Smooth muscle cell of the brain vasculature (primary cell): Measurements from ENCODE around the gene EXOC4.

Experiments used
- DNase-seq: peaks from one replicate; pipeline ENCODE4 v3.0.0-alpha.2; 2012; ENCODE audit warnings: low read depth, low spot score

Gene EXOC4

GRCh38 chr7:133489906-133490305 is 237.0 kb downstream of the EXOC4 start:
- DNase-seq = no peak

- no peak for DNase-seq
These were observed 238.4 kb downstream of the EXOC4 start for GRCh38 chr7:133491201-133491691.

GRCh38 chr7:133491846-133492652 is 239.2 kb downstream of the EXOC4 start:
- DNase-seq = no peak

DNA sequence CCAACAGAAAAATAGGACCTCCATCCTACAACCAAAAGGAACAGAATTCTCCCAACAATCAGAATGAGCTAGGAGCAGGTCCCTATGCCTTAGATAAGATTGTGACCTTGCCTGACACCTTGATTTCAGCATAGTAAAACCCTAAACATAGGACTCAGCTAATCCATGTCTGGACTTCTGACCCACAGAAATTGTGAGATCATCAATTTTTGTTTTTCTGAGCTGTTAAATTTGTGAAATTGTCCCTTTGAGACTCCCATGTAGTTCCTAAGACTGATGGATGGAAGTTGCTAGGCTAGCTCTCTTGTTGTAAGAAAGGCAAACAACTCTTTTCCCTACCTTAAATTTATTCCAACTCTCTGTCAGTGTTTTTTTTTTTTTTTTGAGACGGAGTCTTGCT is 244.2 kb downstream of the EXOC4 start:
- no peak for DNase-seq

DNA sequence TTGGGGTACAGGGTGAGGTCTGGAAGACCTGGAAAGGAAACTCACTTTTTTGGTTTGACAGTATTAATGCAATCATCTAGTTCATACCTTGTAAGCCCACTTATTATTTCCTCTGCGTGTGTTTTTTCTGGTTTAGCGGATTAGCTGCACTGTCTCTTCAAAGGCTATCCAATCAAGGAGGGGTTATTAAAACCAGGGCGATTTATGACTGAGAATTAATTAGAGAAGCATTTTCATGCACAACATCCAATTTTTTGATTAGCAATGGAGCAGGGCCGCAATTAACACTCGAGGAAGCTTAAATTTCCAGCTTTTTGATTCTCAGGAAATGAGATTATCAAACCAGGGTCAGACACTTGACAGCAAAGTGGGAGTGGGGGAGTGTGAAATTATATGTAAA is 248.9 kb downstream of the EXOC4 start:
- DNase-seq = no peak

- no peak for DNase-seq
These were observed 249.6 kb downstream of the EXOC4 start for GRCh38 chr7:133502498-133502897.

GRCh38 chr7:133502972-133503371 is 250.1 kb downstream of the EXOC4 start:
- no peak for DNase-seq

GRCh38 chr7:133504825-133505224 is 251.9 kb downstream of the EXOC4 start:
- DNase-seq = no peak

- no peak for DNase-seq
These were observed 256.9 kb downstream of the EXOC4 start for GRCh38 chr7:133509822-133510221.

- DNase-seq = no peak
These were observed 257.6 kb downstream of the EXOC4 start for GRCh38 chr7:133510326-133511055.

GRCh38 chr7:133511252-133511651 is 258.4 kb downstream of the EXOC4 start:
- no peak for DNase-seq

DNA sequence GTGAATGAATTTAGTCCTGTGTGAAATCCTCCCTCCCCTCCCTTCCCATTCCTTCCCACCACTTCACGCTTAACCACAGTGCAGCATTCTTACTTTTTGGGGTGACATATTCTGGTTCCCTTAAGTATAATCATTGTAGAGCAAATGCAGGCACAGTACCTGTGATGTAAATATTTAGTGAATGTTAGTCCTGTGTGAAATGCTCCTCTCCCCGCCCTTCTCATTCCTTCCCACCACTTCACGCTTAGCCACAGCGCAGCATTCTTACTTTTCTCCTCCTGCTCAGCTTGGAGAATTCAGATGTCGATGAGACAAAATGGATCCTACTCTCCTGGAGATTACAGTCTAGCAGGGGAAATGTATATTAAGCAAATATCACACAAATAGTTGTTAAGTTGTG is 258.8 kb downstream of the EXOC4 start:
- no peak for DNase-seq

GRCh38 chr7:133512560-133512959 is 259.7 kb downstream of the EXOC4 start:
- DNase-seq = peak; percentile 58

DNA sequence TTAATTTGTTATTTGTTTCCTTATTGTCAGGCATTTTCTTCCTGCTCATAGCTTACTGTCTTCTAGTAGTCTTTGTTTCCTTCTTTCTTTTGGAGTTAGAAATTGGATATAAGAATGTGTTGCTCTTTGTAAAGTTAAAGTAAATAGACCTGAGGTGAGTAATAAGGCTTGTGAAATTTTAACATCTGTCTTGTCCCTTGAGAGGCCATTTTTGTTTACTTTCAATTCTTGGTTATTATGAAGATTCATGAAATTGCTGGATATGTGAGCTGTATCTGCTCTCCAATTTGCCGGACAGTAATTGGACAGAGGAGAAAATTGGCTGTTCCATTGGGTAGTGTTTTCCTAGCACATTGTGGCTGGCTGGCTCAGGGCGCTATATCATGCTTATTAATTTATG is 260.7 kb downstream of the EXOC4 start:
- peak; percentile 36 for DNase-seq

DNA sequence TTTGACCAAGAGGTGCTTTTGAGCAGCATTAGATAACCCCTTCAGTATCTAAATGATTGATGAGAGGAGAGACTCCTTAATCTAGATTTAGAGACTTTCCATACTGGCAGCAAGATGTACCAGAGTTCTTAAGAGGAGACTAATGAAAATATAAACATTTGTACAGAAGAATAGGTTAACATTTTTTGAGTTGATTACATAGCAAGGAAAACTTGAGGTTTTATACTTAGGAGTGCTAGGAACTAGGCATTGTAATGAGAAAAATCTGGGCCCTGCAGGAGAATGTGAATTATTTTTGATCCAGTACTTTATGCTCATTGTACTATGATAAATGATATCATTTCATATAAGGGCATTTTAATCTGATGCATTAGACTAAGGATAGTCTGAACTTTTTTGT is 261.7 kb downstream of the EXOC4 start:
- no peak for DNase-seq

- DNase-seq = no peak
These were observed 264.9 kb downstream of the EXOC4 start for GRCh38 chr7:133517766-133518165.

DNA sequence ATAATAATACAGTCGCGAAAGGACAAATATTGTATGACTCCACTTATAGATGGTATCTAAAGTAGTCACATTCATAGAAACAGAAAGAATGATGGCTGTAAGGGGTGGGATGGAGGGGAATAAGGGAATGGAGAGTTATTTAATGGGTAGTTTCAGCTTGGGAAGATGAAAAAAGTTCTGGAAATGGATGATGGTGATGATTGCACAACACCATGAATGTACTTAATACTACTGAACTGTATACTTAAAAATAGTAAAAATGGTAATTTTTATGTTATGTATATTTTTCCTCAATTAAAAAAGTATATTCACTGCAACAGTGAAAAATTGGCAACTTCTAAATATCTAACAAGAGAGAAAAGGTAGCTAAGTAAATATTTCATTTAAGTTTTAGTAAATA is 265.8 kb downstream of the EXOC4 start:
- no peak for DNase-seq

DNA sequence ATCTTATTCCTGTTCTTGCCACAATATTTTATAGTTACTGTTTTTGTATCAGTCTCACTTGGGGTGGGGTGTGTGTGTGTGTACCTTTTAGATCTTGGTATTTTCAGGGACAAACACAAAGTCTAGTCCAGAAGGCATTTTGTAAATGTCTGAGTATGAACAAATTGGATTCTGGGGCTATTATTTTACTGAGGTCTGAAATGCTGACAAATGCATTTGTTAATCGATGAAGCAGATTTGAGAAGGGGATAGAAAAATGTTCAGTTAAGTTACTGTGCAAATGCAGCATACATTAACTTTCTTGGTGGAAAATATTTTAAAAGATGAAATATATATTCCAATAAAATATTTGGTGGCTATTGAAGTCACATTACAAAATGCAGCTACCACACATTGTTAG is 267.4 kb downstream of the EXOC4 start:
- DNase-seq = no peak

DNA sequence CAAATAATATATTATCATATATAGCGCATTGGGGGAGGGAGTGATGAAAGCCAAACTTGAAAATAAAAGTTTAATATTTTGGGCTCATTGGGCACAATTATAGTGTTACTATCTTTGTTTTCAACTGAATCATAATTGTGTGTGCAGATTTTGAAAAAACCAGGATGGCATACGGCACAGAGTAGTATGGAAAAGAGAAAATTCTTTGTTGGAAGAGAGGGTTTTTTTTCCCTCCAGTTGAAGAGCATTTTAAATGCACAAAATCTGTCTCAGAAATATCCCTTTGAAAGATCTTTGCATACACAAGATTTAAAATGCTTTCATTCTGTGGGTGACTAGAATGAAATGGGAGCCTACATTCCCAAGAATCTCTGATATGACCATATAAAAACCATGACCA is 269.6 kb downstream of the EXOC4 start:
- no peak for DNase-seq

GRCh38 chr7:133528796-133529195 is 275.9 kb downstream of the EXOC4 start:
- DNase-seq = no peak

DNA sequence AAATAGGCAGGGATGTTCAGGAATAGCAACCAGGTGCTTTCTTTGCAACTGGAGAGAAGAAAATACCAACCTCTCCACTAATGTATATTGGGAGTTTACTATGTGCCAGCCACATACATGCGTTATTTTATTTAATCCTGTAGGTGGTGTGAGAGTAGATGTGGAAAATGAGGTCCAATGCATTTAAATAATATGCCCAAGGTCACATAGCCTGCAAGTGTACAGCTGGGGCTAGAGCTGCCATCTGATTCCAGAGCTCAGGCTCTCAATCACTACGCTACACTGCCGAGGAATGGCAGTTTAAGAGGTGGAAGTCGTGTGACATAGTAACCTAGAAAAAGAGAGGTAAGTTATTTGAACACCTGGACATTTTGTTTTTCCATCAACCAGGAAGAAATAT is 277.0 kb downstream of the EXOC4 start:
- no peak for DNase-seq

DNA sequence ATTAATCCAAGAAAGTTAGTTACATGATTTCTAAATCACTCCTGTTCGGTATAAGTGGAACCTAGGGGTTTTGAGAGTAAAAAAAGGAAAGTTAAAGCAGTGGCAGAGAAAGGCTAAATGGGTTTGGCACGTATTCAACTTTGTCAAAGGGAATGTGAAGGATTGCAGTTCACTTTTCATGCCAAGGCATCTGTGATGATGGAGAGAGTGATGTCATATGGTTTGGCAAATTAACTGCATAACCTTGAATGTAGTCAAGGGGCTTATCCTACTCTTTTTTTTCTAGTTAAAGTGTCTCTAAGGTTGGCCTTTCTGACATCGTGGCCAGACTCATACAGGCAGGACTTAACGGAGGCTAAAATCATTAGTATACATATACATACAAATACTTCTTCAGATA is 277.8 kb downstream of the EXOC4 start:
- DNase-seq = no peak

GRCh38 chr7:133534816-133535215 is 281.9 kb downstream of the EXOC4 start:
- DNase-seq = no peak
